A549 (cell line): ENCODE data around the gene CLASP1. TPM values are rescaled to one million over a fixed set of nuclear protein-coding genes. Genes with fewer than 3 reads are reported as not detected.
"Not testable (repeated sequence)": the region's sequence is repeated elsewhere in the genome, so short reads cannot be mapped to it uniquely, and the experiment has no call there.

Experiments used
- ATAC-seq, 2 experiments: fragments of 200-7000 bp in 1 of 2; fragments of >200 bp in 1 of 2; cut with Nextera tagmentation in 1 of 2; cut with Tn5 transposase in 1 of 2; 3 replicates each; pipeline versions ENCODE4 v1.8.0 to v1.9.1; 2018 to 2020; ENCODE audit warnings: mild to moderate bottlenecking in 1 of 2, moderate library complexity in 1 of 2
- CTCF ChIA-PET: fragments of 300-600 bp; sonication (Branson Sonifier 250); formaldehyde crosslinking; extraction: SDS; loops from one replicate; lab custom pipeline; 2021; ENCODE audit warnings: antibody characterized with exemption, inconsistent platforms; lab: Yijun Ruan, JAX
- POLR2A ChIA-PET: fragments of 350-600 bp; formaldehyde crosslinking; extraction: SDS; loops from one replicate; lab custom pipeline; 2021; ENCODE audit warnings: antibody characterized with exemption, inconsistent platforms; lab: Yijun Ruan, JAX
- DNase-seq, 2 experiments: peaks; one replicate each; pipeline versions ENCODE4 v3.0.0 to v3.0.0-alpha.2; 2011 to 2016; ENCODE audit warnings: low read depth in 1 of 2, low spot score in 1 of 2
- FAIRE-seq: peaks from 2 replicates; lab custom pipeline; 2011; peaks lifted over from hg19 to GRCh38; lab: Jason Lieb, UNC
- H3K27ac ChIP-seq, 2 experiments: fragments of >200 bp; sonication (Bioruptor Twin); formaldehyde crosslinking; 3 replicates each; pipeline ENCODE4 v1.5.1; 2016 to 2017
- H3K4me1 ChIP-seq: fragments of >200 bp; sonication (Bioruptor Twin); formaldehyde crosslinking; 3 replicates; pipeline ENCODE4 v1.6.1; 2016
- H3K4me2 ChIP-seq: fragments of >200 bp; sonication (Bioruptor Twin); formaldehyde crosslinking; 3 replicates; pipeline ENCODE4 v1.6.1; 2016
- H3K4me3 ChIP-seq: fragments of >200 bp; sonication (Bioruptor Twin); formaldehyde crosslinking; 3 replicates; pipeline ENCODE4 v1.5.1; 2016
- H3K9me3 ChIP-seq: fragments of >200 bp; sonication (Bioruptor Twin); formaldehyde crosslinking; 3 replicates; pipeline ENCODE4 v1.6.1; 2016
- BCL3 ChIP-seq: fragments of >200 bp; sonication (Bioruptor Twin); formaldehyde crosslinking; IDR thresholded peaks from 3 replicates; pipeline ENCODE4 v1.6.1; 2016
- CBX8 ChIP-seq: fragments of 200-600 bp; sonication (generic); IDR thresholded peaks from 2 replicates; pipeline ENCODE4 v1.6.1; 2016
- CEBPB ChIP-seq, 2 experiments: fragments of >200 bp in 1 of 2; sonication (Bioruptor Twin) in 1 of 2; formaldehyde crosslinking in 1 of 2; IDR thresholded peaks; 2 replicates each; pipeline ENCODE4 v1.6.1; 2012 to 2016
- CHD2 ChIP-seq: fragments of 150-350 bp; IDR thresholded peaks from 2 replicates; pipeline ENCODE4 v1.6.1; 2014; ENCODE audit warnings: low read length; ENCODE audit not compliant: partially characterized antibody
- CTCF ChIP-seq: fragments of >200 bp; sonication (Bioruptor Twin); formaldehyde crosslinking; IDR thresholded peaks from 3 replicates; pipeline ENCODE4 v1.5.1; 2016
- EHF ChIP-seq: fragments of 250-450 bp; sonication (Bioruptor Pico); IDR thresholded peaks from 2 replicates; pipeline ENCODE4 v1.5.0; 2020; ENCODE audit warnings: mild to moderate bottlenecking
- EP300 ChIP-seq, 2 experiments: fragments of >200 bp; sonication (Bioruptor Twin); formaldehyde crosslinking; IDR thresholded peaks; 2 replicates in 1 of 2; 3 replicates in 1 of 2; pipeline ENCODE4 v1.6.1; 2016 to 2017
- ESRRA ChIP-seq: fragments of 150-350 bp; IDR thresholded peaks from 2 replicates; pipeline ENCODE4 v1.6.1; 2014; ENCODE audit warnings: mild to moderate bottlenecking, low read length, borderline replicate concordance
- HES2 ChIP-seq: fragments of >200 bp; sonication (Bioruptor Twin); formaldehyde crosslinking; IDR thresholded peaks from 2 replicates; pipeline ENCODE4 v1.6.1; 2016
- HEYL ChIP-seq: fragments of 250-450 bp; sonication (Bioruptor Pico); IDR thresholded peaks from 2 replicates; pipeline ENCODE4 v1.8.0; 2021; ENCODE audit warnings: mild to moderate bottlenecking, moderate library complexity
- MAFK ChIP-seq: fragments of 450-650 bp; IDR thresholded peaks from 2 replicates; pipeline ENCODE4 v1.6.1; 2014; ENCODE audit not compliant: partially characterized antibody
- PBX3 ChIP-seq: IDR thresholded peaks from 2 replicates; pipeline ENCODE4 v1.6.1; 2012
- POLR2AphosphoS2 ChIP-seq: conservative IDR thresholded peaks from 2 replicates; pipeline ENCODE4 v1.6.1; 2012; ENCODE audit warnings: low read length, improper control_type of control experiment, inconsistent platforms
- RAD21 ChIP-seq, 2 experiments: fragments of >200 bp in 1 of 2; sonication (Bioruptor Twin) in 1 of 2; formaldehyde crosslinking in 1 of 2; IDR thresholded peaks in 1 of 2; conservative IDR thresholded peaks in 1 of 2; 2 replicates in 1 of 2; 3 replicates in 1 of 2; pipeline ENCODE4 v1.6.1; 2012 to 2018; ENCODE audit warnings: inconsistent platforms in 1 of 2
- RCOR1 ChIP-seq: fragments of 150-350 bp; IDR thresholded peaks from 2 replicates; pipeline ENCODE4 v1.6.1; 2014; ENCODE audit warnings: antibody characterized with exemption, low read length, low read depth
- RFX5 ChIP-seq: fragments of 450-650 bp; IDR thresholded peaks from 2 replicates; pipeline ENCODE4 v1.7.1; 2014; ENCODE audit warnings: antibody characterized with exemption, mild to moderate bottlenecking, moderate library complexity
- SMC3 ChIP-seq: fragments of >200 bp; sonication (Bioruptor Twin); formaldehyde crosslinking; IDR thresholded peaks from 3 replicates; pipeline ENCODE4 v1.6.1; 2018; ENCODE audit warnings: inconsistent platforms
- USF2 ChIP-seq: fragments of 450-650 bp; IDR thresholded peaks from 2 replicates; pipeline ENCODE4 v1.6.1; 2014; ENCODE audit warnings: antibody characterized with exemption
- WGBS: methylation state at CpG from one replicate; pipeline ENCODE4 v1.1.6; 2017; ENCODE audit errors: missing lambda C conversion rate; 5-methylcytosine and 5-hydroxymethylcytosine counted together
- polyA plus RNA-seq, 4 experiments: library from polyadenylated mRNA; depleted of rRNA in 3 of 4; stranded (reverse); fragments of >200 nt; fragmentation: RNase III in 1 of 4; extraction: RNeasy Plus Mini Kit Qiagen cat#74134 plus additional on column Dnase treatment in 1 of 4; gene quantifications; 2 replicates in 3 of 4; 3 replicates in 1 of 4; pipeline ENCODE4 v1.2.3, GENCODE V29; 2011 to 2017

CLASP1 gene
- polyA plus RNA-seq, 2 of the 4 experiments (the other 2 are of a cell fraction), result 11.7 to 15.8 TPM

- TF ChIP-seq RFX5, result no peak
- TF ChIP-seq, all 56 proteins: peak for 0
These were observed 5.4 kb downstream of the CLASP1 start (continued) for GRCh38 chr2:121643877-121644276.

- 0 out of 3 replicates have a peak, but pooled peaks cover 3% of the 10 kb centered on the region for H3K9me3 ChIP-seq
- peak; percentile 74 for ATAC-seq
- no peak overlapping the region for H3K4me3 ChIP-seq
- no peak for FAIRE-seq
- no peak overlapping the region for H3K4me2 ChIP-seq
- ChIA-PET POLR2A (interaction anchor here (1.1 kb wide), 1 partner anchor 9 kb away, joined by 4 read pairs; the partner anchor contains the start of gene CLASP1), CTCF (interaction anchor here (0.9 to 1.5 kb wide), 3 partner anchors 9 to 79 kb away, joined by 3 to 4 read pairs (median 3); no protein-coding TSS in a partner anchor)
- H3K4me1 ChIP-seq, result peaks cover 5% of the 10 kb centered on the region
- WGBS, result 75% methylated on average over 5 of the region's 5 CpGs
- no peak for TF ChIP-seq POLR2AphosphoS2
- TF ChIP-seq RAD21 (conservative IDR thresholded peaks at IDR 0.05 in 1 of 2, IDR thresholded peaks at IDR 0.05 in 1 of 2), result 0 out of 5 replicates have a peak, but pooled peaks of 1 of the 2 experiments have one; percentile 3
- DNase-seq, result peak in 1 of 2 experiments; percentile 27
- no peak overlapping the region for H3K27ac ChIP-seq
These were observed 8.6 kb downstream of the CLASP1 start for GRCh38 chr2:121640380-121641316.

- DNase-seq, H3K4me3 ChIP-seq, POLR2A ChIA-PET, ATAC-seq, FAIRE-seq, H3K27ac ChIP-seq, H3K4me2 ChIP-seq, H3K9me3 ChIP-seq: not testable (repeated sequence)
- H3K4me1 ChIP-seq, result peaks cover 13% of the 10 kb centered on the region
- CTCF ChIA-PET, result interaction anchor here (0.9 to 1.5 kb wide), 2 partner anchors 8 to 12 kb away, joined by 3 to 4 read pairs; no protein-coding TSS in a partner anchor
- WGBS, result 86% methylated on average over 4 of the region's 6 CpGs
These were observed 9.4 kb downstream of the CLASP1 start for GRCh38 chr2:121639846-121640245.

- WGBS, result 91% methylated on average over 3 of the region's 3 CpGs
- no peak overlapping the region for H3K4me2 ChIP-seq
- no peak overlapping the region for H3K4me3 ChIP-seq
- H3K27ac ChIP-seq, result no peak overlapping the region
- DNase-seq (no peak), ATAC-seq (no peak), FAIRE-seq (no peak)
- POLR2A ChIA-PET, result no interaction called here
- H3K9me3 ChIP-seq, result 0 out of 3 replicates have a peak, but pooled peaks cover 3% of the 10 kb centered on the region
- H3K4me1 ChIP-seq, result peaks cover 29% of the 10 kb centered on the region
- CTCF ChIA-PET, result interaction anchor here (1.6 kb wide), 1 partner anchor 42 kb away, joined by 4 read pairs; no protein-coding TSS in a partner anchor
- TF ChIP-seq HES2 (no peak), CEBPB (IDR thresholded peaks at IDR 0.05) (peak; percentile 42 to 51; a peak in 2 of 4 replicates), MAFK (peak; percentile 57)
These were observed 10.9 kb downstream of the CLASP1 start for GRCh38 chr2:121638333-121638732.

- 49% methylated on average over 1 of the region's 1 CpG for WGBS
These were observed 13.9 kb downstream of the CLASP1 start for GRCh38 chr2:121635371-121635770.

More at GRCh38 chr2:121635371-121635770, 13.9 kb downstream of the CLASP1 start:
- H3K27ac ChIP-seq, result peak overlapping the region; percentile 45 to 69; a peak in 4 of 6 replicates
- ChIA-PET POLR2A (interaction anchor here (1.5 to 1.9 kb wide), 2 partner anchors 14 to 104 kb away, joined by 9 to 15 read pairs; partner anchors contain the start of genes CLASP1 and RNU4ATAC), CTCF (interaction anchor here (0.8 kb wide), 1 partner anchor 67 kb away, joined by 3 read pairs; no protein-coding TSS in a partner anchor)
- H3K4me3 ChIP-seq, result no peak overlapping the region
- H3K9me3 ChIP-seq, result 0 out of 3 replicates have a peak, but pooled peaks cover 3% of the 10 kb centered on the region
- DNase-seq, result no peak
- peaks cover 36% of the 10 kb centered on the region for H3K4me1 ChIP-seq
- ATAC-seq, result peak in 1 of 2 experiments; percentile 33; a peak in 1 of 6 replicates
- TF ChIP-seq CEBPB (IDR thresholded peaks at IDR 0.05), result no peak
- no peak for TF ChIP-seq EHF (CRISPR knock-in tag)
- TF ChIP-seq USF2, result no peak
- no peak for TF ChIP-seq HEYL (CRISPR knock-in tag)
- TF ChIP-seq PBX3, result no peak
- no peak for TF ChIP-seq BCL3
- TF ChIP-seq CHD2, result no peak
- TF ChIP-seq SMC3, result no peak
- no peak for TF ChIP-seq RAD21 (conservative IDR thresholded peaks at IDR 0.05 in 1 of 2, IDR thresholded peaks at IDR 0.05 in 1 of 2)
- TF ChIP-seq CTCF, result no peak
- no peak for TF ChIP-seq ESRRA
- no peak for TF ChIP-seq RCOR1
- TF ChIP-seq CBX8, result no peak
- TF ChIP-seq EP300 (IDR thresholded peaks at IDR 0.05), result no peak
- TF ChIP-seq, all 56 proteins: peak for 0
- peak overlapping the region; percentile 60 for H3K4me2 ChIP-seq
- FAIRE-seq, result no peak
